ENCODE measurements around the gene RPRD1A.

The RPRD1A gene

GRCh38 chr18:36041146-36041545 is 26.2 kb downstream of the RPRD1A start:
- no peak for TF ChIP-seq CTCF (conservative IDR thresholded peaks at IDR 0.05)
- H3K27ac ChIP-seq, result no peak overlapping the region

- no peak overlapping the region for H3K27ac ChIP-seq
- no peak for TF ChIP-seq CTCF (conservative IDR thresholded peaks at IDR 0.05)
Measured at GRCh38 chr18:36038102-36038663, 29.2 kb downstream of the RPRD1A start.

DNA sequence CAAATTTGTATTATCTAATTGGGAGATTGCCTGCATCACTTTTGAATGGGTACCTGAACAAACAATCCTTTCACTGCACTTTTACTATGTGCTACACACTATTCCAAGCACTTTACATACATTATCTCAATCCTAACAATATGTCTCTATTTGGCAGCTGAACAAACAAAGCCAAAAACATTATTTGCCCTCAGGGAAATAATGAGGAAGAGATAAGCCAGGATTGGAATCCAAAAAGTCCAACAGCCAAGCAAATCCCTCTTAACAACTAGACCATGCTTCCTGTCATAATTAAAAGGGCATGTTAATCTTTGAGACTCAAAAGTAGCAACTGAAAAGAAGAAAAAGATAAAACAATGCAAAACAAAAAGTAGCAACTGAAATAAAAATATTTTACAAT is 32.1 kb downstream of the RPRD1A start:
- TF ChIP-seq CTCF (conservative IDR thresholded peaks at IDR 0.05), result no peak
- peak overlapping the region; percentile 20; the same call in 1 of the 2 replicates for H3K27ac ChIP-seq

DNA sequence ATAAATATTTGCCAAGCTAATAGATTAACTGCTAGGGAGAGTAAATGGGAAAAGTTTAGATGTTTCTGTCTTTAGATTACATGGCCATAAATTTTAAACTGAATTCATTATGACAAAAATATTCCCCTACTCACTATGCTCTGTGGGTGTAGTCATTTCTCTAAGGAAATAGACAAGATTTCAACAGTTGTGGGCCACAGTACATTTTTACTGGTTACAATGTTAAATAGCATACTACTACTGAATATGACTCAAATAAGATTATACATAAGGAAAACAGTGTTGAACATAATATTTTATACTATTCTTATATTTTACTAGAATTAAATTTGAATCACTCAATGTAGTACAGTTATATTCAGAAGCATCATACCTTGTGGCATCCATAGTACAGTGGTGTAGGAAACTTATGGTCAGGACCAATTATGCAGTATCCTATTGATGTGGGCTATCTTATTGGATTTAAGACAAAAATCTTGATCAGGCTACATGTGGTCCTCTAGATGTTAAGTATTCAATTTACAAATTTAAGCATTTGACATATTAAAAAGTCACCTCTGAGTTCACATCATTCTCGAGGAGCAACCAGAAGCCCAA is 33.0 kb downstream of the RPRD1A start:
- H3K27ac ChIP-seq, result no peak overlapping the region
- TF ChIP-seq CTCF (conservative IDR thresholded peaks at IDR 0.05), result no peak

DNA sequence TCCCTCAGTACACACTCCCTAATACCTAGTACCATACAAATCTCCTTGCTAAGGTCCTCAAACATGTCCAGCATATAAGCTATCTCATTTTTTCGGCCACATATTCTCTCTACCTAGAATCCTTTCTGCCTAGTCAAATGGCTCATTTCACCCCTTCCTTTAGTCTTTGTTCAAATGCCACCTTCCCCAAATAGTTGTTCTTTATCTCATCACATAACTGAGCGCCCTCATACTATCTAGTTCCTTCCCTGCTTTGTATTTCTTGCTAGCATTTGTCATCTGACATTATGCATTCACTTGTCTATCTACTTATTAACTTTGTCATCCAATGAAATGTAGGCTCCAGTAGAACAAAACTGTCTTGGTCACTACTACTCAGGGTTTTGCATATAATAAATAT is 35.5 kb downstream of the RPRD1A start:
- no peak overlapping the region for H3K27ac ChIP-seq
- no peak for TF ChIP-seq CTCF (conservative IDR thresholded peaks at IDR 0.05)

- no peak overlapping the region for H3K27ac ChIP-seq
- no peak for TF ChIP-seq CTCF (conservative IDR thresholded peaks at IDR 0.05)
Measured at GRCh38 chr18:36031407-36031806, 36.0 kb downstream of the RPRD1A start.

DNA sequence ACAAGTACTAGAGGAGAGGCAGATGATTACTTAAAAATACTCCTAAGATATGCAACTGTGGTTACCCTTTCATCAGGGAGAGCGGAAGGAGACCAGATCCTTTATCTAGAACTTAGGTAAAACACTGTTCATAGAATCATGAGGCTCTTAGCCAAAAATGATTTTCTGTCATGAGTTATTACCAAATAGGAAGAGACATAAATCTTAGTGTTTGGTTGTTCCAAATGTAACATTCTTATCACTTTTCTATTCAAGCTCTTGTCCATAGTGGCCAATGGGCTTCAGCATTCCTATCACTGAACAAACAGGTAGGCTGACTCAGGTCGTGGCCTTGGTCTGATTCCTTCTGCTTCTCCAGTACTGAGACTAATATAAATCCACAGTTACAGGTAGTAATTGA is 38.5 kb downstream of the RPRD1A start:
- peak overlapping the region; percentile 25; the same call in 1 of the 2 replicates for H3K27ac ChIP-seq

More for the DNA sequence above, 38.5 kb downstream of the RPRD1A start:
- TF ChIP-seq CTCF (conservative IDR thresholded peaks at IDR 0.05), result no peak
